GM21576 (cell line): ENCODE data around the gene GRIN2A.

Experiments
- ATAC-seq: cut with Tn5 transposase; IDR thresholded peaks from one replicate; pipeline ENCODE4 v1.9.1; 2021; ENCODE audit warnings: mild to moderate bottlenecking, moderate library complexity; ENCODE audit not compliant: unreplicated experiment

GRIN2A gene

GRCh38 chr16:9977333-9977897, 204.8 kb downstream of the GRIN2A start:
- ATAC-seq, result no peak

GRCh38 chr16:9976601-9977000, 205.6 kb downstream of the GRIN2A start:
- ATAC-seq, result no peak

DNA sequence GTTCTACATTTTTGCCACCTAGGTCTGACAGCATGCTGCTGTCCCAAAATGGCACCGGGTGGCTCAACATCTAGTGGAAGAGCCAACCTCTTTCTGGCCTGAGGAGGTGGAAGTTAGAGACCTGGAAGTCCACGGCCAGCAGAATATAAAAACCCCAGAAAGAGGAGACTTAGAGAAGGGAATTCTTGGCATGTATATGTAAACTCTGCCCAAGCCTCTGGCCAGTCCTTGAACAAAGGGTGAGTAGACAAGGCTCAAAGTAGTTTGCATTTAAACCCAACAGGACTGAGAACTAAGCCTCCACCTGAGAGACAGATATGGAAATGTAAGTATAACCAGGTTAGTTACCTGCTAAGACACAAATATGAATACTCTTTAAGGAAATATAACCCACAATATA, 210.3 kb downstream of the GRIN2A start:
- ATAC-seq, result no peak

- ATAC-seq, result no peak
Observed at GRCh38 chr16:9970796-9971195, 211.4 kb downstream of the GRIN2A start.

GRCh38 chr16:9970244-9970643, 212.0 kb downstream of the GRIN2A start:
- ATAC-seq, result no peak

- ATAC-seq, result no peak
Observed at GRCh38 chr16:9969580-9969979, 212.6 kb downstream of the GRIN2A start.

DNA sequence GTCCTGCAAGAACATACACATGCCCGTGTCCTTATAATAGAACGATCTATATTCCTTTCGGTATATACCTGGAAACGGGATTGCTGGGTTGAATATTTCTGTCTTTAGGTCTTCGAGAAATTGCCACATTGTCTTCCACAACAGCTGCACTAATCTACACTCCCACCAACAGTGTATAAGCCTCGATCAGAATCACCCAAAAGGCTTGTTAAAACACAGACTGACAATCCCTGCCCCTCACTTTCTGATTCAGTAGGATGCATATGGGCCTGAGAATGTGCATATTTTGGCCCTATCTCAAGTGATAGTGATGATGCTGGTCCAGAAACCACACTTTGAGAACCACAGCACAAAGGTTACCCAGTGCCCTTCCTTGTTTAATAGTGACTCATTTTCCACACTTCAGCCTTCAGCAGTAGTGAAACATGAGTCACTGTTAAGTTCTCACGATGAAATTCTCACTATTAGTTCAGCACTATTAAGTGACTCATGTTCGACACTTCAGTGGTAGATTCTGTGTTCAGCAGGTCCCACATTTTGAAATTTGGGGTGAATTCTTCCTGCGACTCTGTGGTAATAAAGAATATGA, 215.6 kb downstream of the GRIN2A start:
- ATAC-seq, result no peak

GRCh38 chr16:9965079-9965478, 217.1 kb downstream of the GRIN2A start:
- no peak for ATAC-seq

- ATAC-seq, result no peak
Observed at GRCh38 chr16:9964426-9964825, 217.8 kb downstream of the GRIN2A start.

- ATAC-seq, result no peak
Observed at GRCh38 chr16:9957433-9957832, 224.8 kb downstream of the GRIN2A start.

DNA sequence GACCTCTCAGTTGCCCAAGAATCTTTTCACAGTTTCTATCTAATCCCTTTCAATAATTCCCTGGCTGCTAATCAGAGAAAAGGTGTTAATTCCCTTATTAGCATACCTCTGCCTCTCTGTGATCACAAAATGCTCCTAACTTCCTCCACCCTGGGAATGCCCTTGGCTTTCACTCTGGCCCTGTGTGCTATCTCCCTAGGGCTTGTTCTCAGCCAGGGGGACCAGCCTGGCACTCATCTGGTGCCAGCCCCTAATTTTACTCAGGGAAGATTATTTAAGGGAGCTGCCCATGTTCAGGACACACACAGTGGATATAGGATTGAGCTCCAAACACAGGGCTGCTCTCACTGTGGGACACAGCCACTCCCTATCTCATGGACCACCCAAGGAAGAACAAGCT, 225.2 kb downstream of the GRIN2A start:
- no peak for ATAC-seq

DNA sequence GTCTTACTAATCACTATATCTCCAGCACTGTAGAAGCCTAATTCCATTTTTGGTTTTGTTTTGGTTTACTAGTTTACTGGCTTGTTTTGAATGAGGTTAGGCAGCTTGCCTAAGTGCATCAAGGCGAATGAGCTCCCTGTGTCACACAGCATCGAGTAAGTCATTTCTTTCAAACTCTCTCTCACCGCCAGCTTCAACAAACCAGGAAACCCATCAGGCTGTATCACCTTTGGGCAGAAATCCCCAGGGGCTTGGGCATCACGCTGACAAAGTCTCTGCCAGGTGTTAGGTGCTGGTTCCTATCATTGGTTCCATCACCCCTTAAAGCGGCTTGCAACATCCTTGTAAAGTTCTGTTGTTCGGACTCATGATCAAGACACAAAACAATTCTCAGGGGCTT, 226.6 kb downstream of the GRIN2A start:
- ATAC-seq, result no peak

GRCh38 chr16:9953908-9954570, 228.2 kb downstream of the GRIN2A start:
- ATAC-seq, result no peak

DNA sequence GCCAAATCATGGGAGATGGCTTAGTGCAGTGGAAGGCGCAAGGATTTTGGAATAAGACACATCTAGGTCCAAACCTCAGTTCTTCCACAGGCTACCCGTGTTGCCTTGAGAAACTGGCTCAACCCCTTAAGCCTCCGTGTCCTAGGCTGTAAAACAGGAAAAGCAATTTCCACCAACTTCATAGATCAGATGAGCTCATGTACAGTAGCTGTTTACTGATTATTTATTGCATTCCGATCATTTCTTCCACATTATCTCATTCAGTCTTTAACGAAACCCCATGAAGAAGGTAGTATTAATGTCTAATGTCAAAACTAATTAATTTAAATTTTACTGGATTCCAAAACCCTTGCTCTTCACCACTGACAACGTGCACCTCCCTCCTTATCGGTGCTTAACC, 231.6 kb downstream of the GRIN2A start:
- no peak for ATAC-seq

GRCh38 chr16:9949396-9949795, 232.8 kb downstream of the GRIN2A start:
- ATAC-seq, result no peak

DNA sequence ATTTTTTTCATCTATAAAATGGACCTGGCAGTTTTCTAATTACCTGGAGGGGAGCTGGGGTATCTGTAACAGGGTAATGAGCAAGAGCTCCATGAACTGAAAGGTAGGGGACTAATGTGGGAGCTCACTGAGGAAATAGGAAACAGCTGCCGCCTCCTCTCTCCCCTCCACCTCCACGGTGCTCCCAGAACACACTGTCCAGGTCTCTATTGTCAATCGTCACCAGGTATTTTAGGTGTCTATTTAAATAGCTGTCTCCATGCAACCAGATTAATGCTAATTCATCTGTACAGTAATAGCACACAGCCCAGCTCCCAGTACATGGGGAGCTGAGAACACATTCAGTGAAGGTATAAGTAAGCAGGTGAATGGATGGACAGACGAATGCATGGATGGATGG, 233.3 kb downstream of the GRIN2A start:
- no peak for ATAC-seq

DNA sequence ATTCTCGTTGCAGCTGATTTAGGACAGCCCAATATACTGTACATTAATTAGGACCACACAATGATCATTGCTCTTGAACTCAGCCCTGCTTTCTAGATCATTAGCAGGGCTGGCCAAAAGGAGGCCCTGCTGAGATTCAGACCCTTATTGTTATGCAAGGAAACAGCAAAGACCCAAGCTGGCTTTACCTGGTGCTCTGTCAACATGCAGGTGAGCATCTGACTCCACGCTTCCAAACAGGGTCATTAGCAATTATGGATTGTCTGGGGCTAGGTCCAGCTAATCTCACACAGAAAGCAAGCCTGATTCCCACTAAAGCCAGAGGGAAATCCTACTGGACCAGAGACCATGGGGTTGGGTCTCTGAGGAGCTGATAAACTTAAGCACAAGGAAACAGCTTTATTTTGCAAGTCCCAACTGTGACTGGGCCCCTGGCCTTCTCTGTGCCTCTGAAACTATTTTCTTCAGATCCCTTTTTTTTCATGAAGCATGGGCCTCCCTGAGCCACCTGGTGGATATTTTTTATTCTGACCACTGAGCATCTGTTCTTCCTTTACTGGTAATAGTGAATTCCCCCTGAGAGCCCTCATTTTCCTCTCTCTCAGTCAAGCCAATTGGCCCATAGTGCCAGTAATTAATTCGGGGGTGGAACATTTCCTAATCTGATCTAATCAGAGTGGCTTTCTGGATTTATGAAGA, 236.1 kb downstream of the GRIN2A start:
- no peak for ATAC-seq

- no peak for ATAC-seq
Observed at GRCh38 chr16:9943121-9943520, 239.1 kb downstream of the GRIN2A start.

- no peak for ATAC-seq
Observed at GRCh38 chr16:9941245-9941644, 241.0 kb downstream of the GRIN2A start.

DNA sequence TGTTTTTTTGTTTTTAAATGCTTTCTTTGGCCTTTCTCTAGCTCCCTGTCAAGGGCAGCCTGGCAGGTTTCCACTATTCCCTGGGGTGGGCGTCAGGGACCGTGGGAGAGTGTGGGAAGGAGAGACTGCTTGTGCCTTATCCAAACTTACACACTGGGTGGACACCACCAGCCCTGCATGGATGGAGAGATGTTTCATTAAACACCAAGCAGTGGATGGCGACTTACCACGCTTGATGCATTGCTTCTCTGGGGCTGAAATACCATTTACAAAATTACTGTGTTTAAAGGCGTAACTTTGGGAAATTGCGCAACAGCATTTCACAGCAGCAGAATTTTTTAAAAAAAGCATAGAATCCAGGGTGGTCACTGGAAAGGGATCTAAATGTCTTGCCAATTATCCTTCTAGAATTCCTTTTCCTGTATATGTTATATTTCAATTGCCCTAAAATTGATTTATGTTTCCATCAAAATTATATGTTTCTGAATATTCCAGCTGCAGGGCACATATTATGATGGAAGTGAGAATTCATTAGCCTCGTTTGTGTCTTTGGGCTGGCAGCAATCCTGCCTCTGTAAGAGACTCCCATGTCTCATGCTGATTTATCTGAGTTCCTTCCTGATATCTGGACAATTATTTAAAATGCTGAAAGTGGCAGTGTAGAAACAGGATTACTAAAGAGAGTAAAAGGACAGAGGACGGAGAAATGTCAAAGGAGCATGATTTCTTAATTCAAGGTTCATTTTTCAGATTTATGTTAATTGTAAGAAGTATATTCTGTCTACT, 247.3 kb downstream of the GRIN2A start:
- ATAC-seq, result no peak

GRCh38 chr16:9932919-9933653, 249.1 kb downstream of the GRIN2A start:
- no peak for ATAC-seq
